HG03378 (cell line): Measurements from ENCODE around the gene RNF144A.

Source experiments
- ATAC-seq: cut with Tn5 transposase; IDR thresholded peaks from one replicate; pipeline ENCODE4 v1.9.1; 2021; ENCODE audit warnings: mild to moderate bottlenecking, moderate library complexity; ENCODE audit not compliant: unreplicated experiment

RNF144A gene

GRCh38 chr2:6906165-6906741 lies 11.0 kb upstream of the RNF144A start:
- no peak for ATAC-seq

- ATAC-seq, result no peak
These were observed 8.9 kb upstream of the RNF144A start for GRCh38 chr2:6908291-6908690.

GRCh38 chr2:6909431-6910385 lies 7.5 kb upstream of the RNF144A start:
- ATAC-seq, result peak; percentile 99

- ATAC-seq, result no peak
These were observed 5.5 kb upstream of the RNF144A start for GRCh38 chr2:6911721-6912120.

GRCh38 chr2:6913415-6914157 lies 3.6 kb upstream of the RNF144A start:
- ATAC-seq, result no peak

- ATAC-seq, result no peak
These were observed 2.4 kb upstream of the RNF144A start for GRCh38 chr2:6914828-6915227.

- no peak for ATAC-seq
These were observed 1.8 kb upstream of the RNF144A start for GRCh38 chr2:6915399-6915798.

GRCh38 chr2:6916224-6916623 lies 988 bp upstream of the RNF144A start:
- ATAC-seq, result no peak

- no peak for ATAC-seq
These were observed 509 bp upstream of the RNF144A start for GRCh38 chr2:6916736-6917070.

GRCh38 chr2:6917761-6918421 lies 679 bp downstream of the RNF144A start:
- peak; percentile 8 for ATAC-seq

- ATAC-seq, result no peak
These were observed 2.9 kb downstream of the RNF144A start for GRCh38 chr2:6919901-6920742.

GRCh38 chr2:6920743-6921064 lies 3.5 kb downstream of the RNF144A start:
- no peak for ATAC-seq

GRCh38 chr2:6921321-6921922 lies 4.2 kb downstream of the RNF144A start:
- ATAC-seq, result no peak

GRCh38 chr2:6922201-6922656 lies 5.0 kb downstream of the RNF144A start:
- no peak for ATAC-seq

GRCh38 chr2:6923319-6923718 lies 6.1 kb downstream of the RNF144A start:
- ATAC-seq, result no peak

- no peak for ATAC-seq
These were observed 7.1 kb downstream of the RNF144A start for GRCh38 chr2:6924101-6924923.

GRCh38 chr2:6924924-6925409 lies 7.8 kb downstream of the RNF144A start:
- no peak for ATAC-seq

GRCh38 chr2:6926071-6926732 lies 9.0 kb downstream of the RNF144A start:
- ATAC-seq, result no peak
